Daoy (cell line): ENCODE data around the gene NCOA1. TPM values are rescaled to one million over a fixed set of nuclear protein-coding genes. Genes with fewer than 3 reads are reported as not detected.
"Not testable (repeated sequence)": the region's sequence is repeated elsewhere in the genome, so short reads cannot be mapped to it uniquely, and the experiment has no call there.

Experiments
- DNase-seq: peaks from one replicate; pipeline ENCODE4 v3.0.0-alpha.2; 2015; ENCODE audit warnings: low read depth
- total RNA-seq: library from RNA; depleted of rRNA; stranded (reverse); fragments of >200 nt; shearing (Covaris generic); gene quantifications from 2 replicates; pipeline ENCODE4 v1.2.3, GENCODE V29; 2014; rRNA removed

The NCOA1 gene
- total RNA-seq = 5.5 and 6.5 TPM in 2 replicates

- peak; percentile 95 for DNase-seq
Observed at GRCh38 chr2:24490690-24491541, at the start of gene NCOA1. Gene NCOA1, plus strand, starts transcription at chr2:24491254. Its CDS starts 167,424 bp downstream, at chr2:24658678.

- no peak for DNase-seq
Observed at GRCh38 chr2:24448797-24449196, 42.3 kb upstream of the NCOA1 start.

- no peak for DNase-seq
Observed at GRCh38 chr2:24449344-24449743, 41.7 kb upstream of the NCOA1 start.

- DNase-seq = no peak
Observed at GRCh38 chr2:24451805-24452501, 39.1 kb upstream of the NCOA1 start.

- no peak for DNase-seq
Observed at GRCh38 chr2:24452502-24452885, 38.6 kb upstream of the NCOA1 start.

- DNase-seq = no peak
Observed at GRCh38 chr2:24453379-24454073, 37.5 kb upstream of the NCOA1 start.

- DNase-seq = no peak
Observed at GRCh38 chr2:24454294-24454693, 36.8 kb upstream of the NCOA1 start.

- peak; percentile 85 for DNase-seq
Observed at GRCh38 chr2:24456599-24457556, 34.2 kb upstream of the NCOA1 start.

- DNase-seq = no peak
Observed at GRCh38 chr2:24457696-24458386, 33.2 kb upstream of the NCOA1 start.

- DNase-seq = no peak
Observed at GRCh38 chr2:24459224-24460161, 31.6 kb upstream of the NCOA1 start.

GRCh38 chr2:24461685-24462084 is 29.4 kb upstream of the NCOA1 start:
- DNase-seq = no peak

- no peak for DNase-seq
Observed at GRCh38 chr2:24463271-24463670, 27.8 kb upstream of the NCOA1 start.

- no peak for DNase-seq
Observed at GRCh38 chr2:24466871-24467870, 23.9 kb upstream of the NCOA1 start.

GRCh38 chr2:24468453-24468852 is 22.6 kb upstream of the NCOA1 start:
- DNase-seq = not testable (repeated sequence)

- DNase-seq = no peak
Observed at GRCh38 chr2:24469148-24469650, 21.9 kb upstream of the NCOA1 start.

GRCh38 chr2:24471662-24472061 is 19.4 kb upstream of the NCOA1 start:
- DNase-seq = peak; percentile 16

- DNase-seq = no peak
Observed at GRCh38 chr2:24472416-24472815, 18.6 kb upstream of the NCOA1 start.

- no peak for DNase-seq
Observed at GRCh38 chr2:24473626-24474025, 17.4 kb upstream of the NCOA1 start.
